H1 (cell line): ENCODE results near the gene GAB2. TPM values are rescaled to one million over a fixed set of nuclear protein-coding genes. Genes with fewer than 3 reads are reported as not detected.

ENCODE experiments used
- CTCF ChIA-PET: fragments of 300-600 bp; sonication (Branson Sonifier 250); formaldehyde crosslinking; loops from one replicate; lab custom pipeline; 2021; ENCODE audit not compliant: partially characterized antibody; lab: Charles Lee
- POLR2A ChIA-PET: fragments of 300-600 bp; sonication (Branson Sonifier 250); formaldehyde crosslinking; loops from one replicate; lab custom pipeline; 2021; ENCODE audit warnings: inconsistent platforms; ENCODE audit not compliant: partially characterized antibody; lab: Charles Lee
- DNase-seq, 2 experiments: peaks; one replicate each; pipeline versions ENCODE4 v3.0.0 to v3.0.0-alpha.2; 2010 to 2022; ENCODE audit warnings: low spot score in 2 of 2, low read depth in 1 of 2, mixed read lengths in 1 of 2
- FAIRE-seq: peaks from 2 replicates; lab custom pipeline; 2011; peaks lifted over from hg19 to GRCh38; lab: Jason Lieb, UNC
- H2AFZ ChIP-seq: 2 replicates; pipeline ENCODE4 v1.8.1; 2012; ENCODE audit warnings: low read length, inconsistent platforms
- H2AK5ac ChIP-seq: 2 replicates; pipeline ENCODE4 v1.6.1; 2013; ENCODE audit warnings: low read depth, low read length
- H2BK120ac ChIP-seq: replicated peaks from 2 replicates; pipeline ENCODE3; 2013; ENCODE audit warnings: low read depth, low read length, inconsistent platforms
- H2BK12ac ChIP-seq: 2 replicates; pipeline ENCODE4 v1.6.1; 2013; ENCODE audit warnings: low read depth, low read length
- H2BK15ac ChIP-seq: 2 replicates; pipeline ENCODE4 v1.6.1; 2013; ENCODE audit warnings: low read length
- H2BK20ac ChIP-seq: 2 replicates; pipeline ENCODE4 v1.6.1; 2013; ENCODE audit warnings: low read length
- H2BK5ac ChIP-seq: 2 replicates; pipeline ENCODE4 v1.6.1; 2013; ENCODE audit warnings: low read depth, low read length
- H3K14ac ChIP-seq: 2 replicates; pipeline ENCODE4 v1.6.1; 2013; ENCODE audit warnings: inconsistent platforms; ENCODE audit not compliant: insufficient read length
- H3K18ac ChIP-seq: 2 replicates; pipeline ENCODE4 v1.6.1; 2013; ENCODE audit warnings: low read length; ENCODE audit errors: extremely low read depth
- H3K23ac ChIP-seq: 2 replicates; pipeline ENCODE4 v1.6.1; 2013; ENCODE audit warnings: inconsistent platforms; ENCODE audit not compliant: insufficient read length
- H3K23me2 ChIP-seq: 2 replicates; pipeline ENCODE4 v1.6.1; 2013; ENCODE audit warnings: low read depth, low read length
- H3K27ac ChIP-seq: 2 replicates; pipeline ENCODE4 v1.6.1; 2011; ENCODE audit warnings: low read depth, low read length, inconsistent platforms
- H3K27me3 ChIP-seq, 4 experiments: replicated peaks in 1 of 4; 1 replicate in 1 of 4; 2 replicates in 3 of 4; pipeline versions ENCODE4 v1.6.1 to v1.8.1; 2011 to 2013; ENCODE audit warnings: low read length in 3 of 4, mild to moderate bottlenecking in 3 of 4, inconsistent platforms in 2 of 4, mixed read lengths in 2 of 4, moderate library complexity in 1 of 4; ENCODE audit not compliant: control insufficient read depth in 3 of 4, insufficient read depth in 3 of 4; ENCODE audit errors: extremely low read depth in 1 of 4
- H3K36me3 ChIP-seq, 4 experiments: 2 replicates each; pipeline versions ENCODE4 v1.6.1 to v1.8.1; 2011 to 2013; ENCODE audit warnings: mild to moderate bottlenecking in 4 of 4, low read length in 3 of 4, moderate library complexity in 2 of 4, control low read depth in 1 of 4, inconsistent platforms in 1 of 4; ENCODE audit not compliant: insufficient read depth in 4 of 4, control insufficient read depth in 2 of 4
- H3K4ac ChIP-seq: replicated peaks from 2 replicates; pipeline ENCODE3; 2013; ENCODE audit warnings: low read length, low read depth, mixed read lengths, inconsistent platforms; ENCODE audit not compliant: insufficient read length
- H3K4me1 ChIP-seq, 4 experiments: replicated peaks in 1 of 4; 1 replicate in 1 of 4; 2 replicates in 3 of 4; pipeline versions ENCODE4 v1.6.1 to v1.8.1; 2011 to 2013; ENCODE audit warnings: low read length in 3 of 4, inconsistent platforms in 2 of 4, mixed read lengths in 1 of 4; ENCODE audit not compliant: insufficient read depth in 4 of 4, control insufficient read depth in 3 of 4
- H3K4me2 ChIP-seq, 2 experiments: 2 replicates each; pipeline versions ENCODE4 v1.6.1 to v1.8.1; 2011 to 2013; ENCODE audit warnings: low read depth in 2 of 2, low read length in 2 of 2, control low read depth in 1 of 2, inconsistent platforms in 1 of 2, mild to moderate bottlenecking in 1 of 2; ENCODE audit not compliant: insufficient read depth in 1 of 2
- H3K4me3 ChIP-seq, 4 experiments: fragments of 200-600, 300-600 bp in 1 of 4; sonication (generic), shearing (Covaris generic), sonication (Bioruptor Twin) in 1 of 4; 2 replicates each; pipeline versions ENCODE4 v1.5.1 to v1.8.1; 2011 to 2016; ENCODE audit warnings: low read length in 4 of 4, low read depth in 3 of 4, control low read depth in 2 of 4, inconsistent platforms in 2 of 4, mild to moderate bottlenecking in 2 of 4, mixed read lengths in 1 of 4, moderate library complexity in 1 of 4; ENCODE audit not compliant: insufficient read depth in 2 of 4; ENCODE audit errors: extremely low read depth in 1 of 4
- H3K56ac ChIP-seq: replicated peaks from 2 replicates; pipeline ENCODE3; 2013; ENCODE audit warnings: low read depth, mild to moderate bottlenecking, mixed read lengths, low read length, inconsistent platforms; ENCODE audit not compliant: insufficient read length
- H3K79me1 ChIP-seq: 2 replicates; pipeline ENCODE4 v1.6.1; 2013; ENCODE audit warnings: low read depth, low read length, control low read depth
- H3K79me2 ChIP-seq, 2 experiments: 2 replicates each; pipeline versions ENCODE4 v1.6.1 to v1.8.1; 2012 to 2013; ENCODE audit warnings: low read length in 2 of 2, mild to moderate bottlenecking in 2 of 2, inconsistent platforms in 1 of 2; ENCODE audit not compliant: insufficient read depth in 2 of 2, control insufficient read depth in 1 of 2
- H3K9ac ChIP-seq, 4 experiments: replicated peaks in 1 of 4; 1 replicate in 1 of 4; 2 replicates in 3 of 4; pipeline versions ENCODE4 v1.6.1 to v1.8.1; 2011 to 2013; ENCODE audit warnings: low read depth in 3 of 4, low read length in 3 of 4, control low read depth in 2 of 4, mild to moderate bottlenecking in 2 of 4, moderate library complexity in 2 of 4, inconsistent platforms in 1 of 4; ENCODE audit errors: extremely low read depth in 1 of 4
- H3K9me3 ChIP-seq, 2 experiments: 2 replicates each; pipeline versions ENCODE4 v1.6.1 to v1.8.1; 2012 to 2013; ENCODE audit warnings: mild to moderate bottlenecking in 2 of 2, moderate library complexity in 2 of 2, control low read depth in 1 of 2, inconsistent platforms in 1 of 2, low read depth in 1 of 2, low read length in 1 of 2, mixed read lengths in 1 of 2; ENCODE audit not compliant: insufficient read depth in 2 of 2
- H4K20me1 ChIP-seq, 2 experiments: replicated peaks in 1 of 2; 2 replicates each; pipeline versions ENCODE3 to v1.8.1; 2011 to 2013; ENCODE audit warnings: inconsistent platforms in 2 of 2, low read length in 2 of 2, mild to moderate bottlenecking in 1 of 2; ENCODE audit not compliant: insufficient read depth in 2 of 2, control insufficient read depth in 1 of 2
- H4K5ac ChIP-seq: 2 replicates; pipeline ENCODE4 v1.6.1; 2013; ENCODE audit warnings: low read length, low read depth, mixed read lengths, inconsistent platforms; ENCODE audit not compliant: insufficient read length
- H4K8ac ChIP-seq: 2 replicates; pipeline ENCODE4 v1.8.0; 2013; ENCODE audit warnings: mild to moderate bottlenecking, moderate library complexity, low read length, inconsistent platforms; ENCODE audit not compliant: insufficient read depth; ENCODE audit errors: extremely low read depth
- H4K91ac ChIP-seq: replicated peaks from 2 replicates; pipeline ENCODE3; 2013; ENCODE audit warnings: low read length, mixed read lengths, inconsistent platforms; ENCODE audit not compliant: insufficient read length
- ATF3 ChIP-seq: IDR thresholded peaks from 2 replicates; pipeline ENCODE4 v1.6.1; 2011; ENCODE audit warnings: low read depth, mild to moderate bottlenecking, low read length; ENCODE audit not compliant: insufficient read depth
- BCL11A ChIP-seq, 2 experiments: IDR thresholded peaks; one replicate each; pipeline ENCODE4 v1.6.1; 2011; ENCODE audit warnings: low read depth in 2 of 2, low read length in 2 of 2, mild to moderate bottlenecking in 2 of 2
- CHD2 ChIP-seq: IDR thresholded peaks from 2 replicates; pipeline ENCODE4 v1.6.1; 2012; ENCODE audit warnings: low read length, improper control_type of control experiment
- CREB1 ChIP-seq: IDR thresholded peaks from 2 replicates; pipeline ENCODE4 v1.6.1; 2012; ENCODE audit warnings: inconsistent platforms
- E2F6 ChIP-seq: IDR thresholded peaks from 2 replicates; pipeline ENCODE4 v1.6.1; 2012; ENCODE audit warnings: inconsistent platforms
- JUND ChIP-seq: IDR thresholded peaks from 2 replicates; pipeline ENCODE4 v1.6.1; 2011; ENCODE audit warnings: mild to moderate bottlenecking, improper control_type of control experiment, low read length
- KDM4A ChIP-seq: IDR thresholded peaks from one replicate; pipeline ENCODE4 v1.7.1; 2012; ENCODE audit warnings: low read depth, mild to moderate bottlenecking, moderate library complexity, low read length, inconsistent platforms; ENCODE audit not compliant: severe bottlenecking
- RBBP5 ChIP-seq: IDR thresholded peaks from 2 replicates; pipeline ENCODE4 v1.7.1; 2012; ENCODE audit warnings: low read depth, mild to moderate bottlenecking, inconsistent platforms, low read length, moderate library complexity, borderline replicate concordance
- RFX5 ChIP-seq: IDR thresholded peaks from 2 replicates; pipeline ENCODE4 v1.6.1; 2011; ENCODE audit warnings: low read depth, low read length, improper control_type of control experiment, borderline replicate concordance
- RXRA ChIP-seq: IDR thresholded peaks from 2 replicates; pipeline ENCODE4 v1.6.1; 2011; ENCODE audit warnings: low read depth, mild to moderate bottlenecking, low read length, moderate library complexity; ENCODE audit not compliant: insufficient read depth
- SIRT6 ChIP-seq: IDR thresholded peaks from one replicate; pipeline ENCODE4 v1.7.1; 2012; ENCODE audit warnings: low read length, inconsistent platforms
- SP1 ChIP-seq: IDR thresholded peaks from 2 replicates; pipeline ENCODE4 v1.6.1; 2011; ENCODE audit warnings: low read depth, low read length
- TAF1 ChIP-seq: IDR thresholded peaks from 2 replicates; pipeline ENCODE4 v1.6.1; 2011; ENCODE audit warnings: mild to moderate bottlenecking, low read depth, low read length
- YY1 ChIP-seq: IDR thresholded peaks from 2 replicates; pipeline ENCODE4 v1.6.1; 2011; ENCODE audit warnings: low read depth, mild to moderate bottlenecking, low read length
- WGBS, 2 experiments: shearing (Covaris generic) in 1 of 2; methylation state at CpG; one replicate each; pipeline versions ENCODE4 v1.1.6 to v1.1.7; 2013 to 2015; ENCODE audit warnings: low lambda C conversion rate in 2 of 2, mixed read lengths in 2 of 2, inconsistent platforms in 1 of 2, low coverage in 1 of 2, missing lambda C conversion rate in 1 of 2; ENCODE audit not compliant: insufficient replicate concordance in 2 of 2, insufficient coverage in 1 of 2, insufficient read length in 1 of 2; ENCODE audit errors: extremely low coverage in 1 of 2, missing lambda C conversion rate in 1 of 2; 5-methylcytosine and 5-hydroxymethylcytosine counted together
- polyA plus RNA-seq, 7 experiments: library from polyadenylated mRNA; depleted of rRNA in 3 of 7; stranded (reverse) in 5 of 7; unstranded in 2 of 7; fragments of >200 nt in 5 of 7; fragments of 200-250 nt in 2 of 7; gene quantifications; 1 replicate in 5 of 7; 2 replicates in 1 of 7; 4 replicates in 1 of 7; pipeline versions ENCODE4 v1.2.1 to v1.2.3, GENCODE V29; 2011 to 2013; ENCODE audit warnings: missing spikeins in 2 of 7, mixed read lengths in 2 of 7
- total RNA-seq: library from RNA; stranded (reverse); fragmentation: NEBNext Ultra II Directional; extraction: Animal tissue kit (Norgen Biotek cat#: 25700); gene quantifications from 2 replicates; pipeline ENCODE4 v1.2.1, GENCODE V29; 2021

GAB2 gene
- total and polyA plus RNA-seq, 2 of the 8 experiments (the other 6 are each of a cell fraction or from before 2014, with no cell fraction given), result 6.3 to 14.0 TPM

GRCh38 chr11:78205691-78206090, 211.9 kb downstream of the GAB2 start:
- peaks cover 0 to 8% (median under 1%) of the 10 kb centered on the region in 4 experiments; a peak in 6 of 8 replicates for H3K36me3 ChIP-seq
- no peak overlapping the region for H2AK5ac ChIP-seq
- no peak overlapping the region for H2AFZ ChIP-seq
- 89% methylated on average over 7 of the region's 7 CpGs; no CpG with 5 or more reads in 1 of the 2 experiments for WGBS, 2 experiments
- no peak overlapping the region for H3K14ac ChIP-seq
- H3K18ac ChIP-seq, result no peak overlapping the region
- H2BK15ac ChIP-seq, result no peak overlapping the region
- no peaks in the 10 kb centered on the region for H3K79me2 ChIP-seq
- H3K27me3 ChIP-seq, result no peaks in the 10 kb centered on the region
- H3K27ac ChIP-seq, result no peak overlapping the region
- ChIA-PET POLR2A (interaction anchor here (1.5 to 2.2 kb wide), 2 partner anchors 11 to 16 kb away, joined by 4 to 8 read pairs; no protein-coding TSS in a partner anchor), CTCF (interaction anchor here (0.8 to 2.7 kb wide), 4 partner anchors 16 to 359 kb away, joined by 3 to 7 read pairs (median 4); no protein-coding TSS in a partner anchor)
- H4K8ac ChIP-seq, result no peak overlapping the region
- H3K9me3 ChIP-seq, result no peaks in the 10 kb centered on the region
- H3K4me1 ChIP-seq, result no peaks in the 10 kb centered on the region; a peak in 1 of 7 replicates
- no peak overlapping the region for H3K23ac ChIP-seq
- H3K4me2 ChIP-seq, result no peak overlapping the region
- H4K20me1 ChIP-seq, result peaks cover 0 to 6% of the 10 kb centered on the region in 2 experiments
- no peak overlapping the region for H2BK5ac ChIP-seq
- no peak overlapping the region for H2BK12ac ChIP-seq
- H3K23me2 ChIP-seq, result no peaks in the 10 kb centered on the region
- FAIRE-seq, result no peak
- no peak overlapping the region for H4K5ac ChIP-seq
- no peak overlapping the region for H2BK120ac ChIP-seq
- H4K91ac ChIP-seq, result no peak overlapping the region
- no peak overlapping the region for H2BK20ac ChIP-seq
- H3K79me1 ChIP-seq, result no peaks in the 10 kb centered on the region
- no peak overlapping the region for H3K56ac ChIP-seq
- no peak overlapping the region for H3K4ac ChIP-seq
- no peak overlapping the region for H3K4me3 ChIP-seq
- no peak overlapping the region for H3K9ac ChIP-seq
- DNase-seq, result no peak
- TF ChIP-seq BCL11A (IDR thresholded peaks at IDR 0.05; ENCODE audit: low read depth in 2 of 2, low read length in 2 of 2) (no peak), E2F6 (no peak), RBBP5 (no peak), RXRA (no peak), KDM4A (no peak), SIRT6 (no peak), TAF1 (no peak), SP1 (no peak), CREB1 (no peak), CHD2 (no peak), JUND (no peak), RFX5 (no peak), ATF3 (no peak), YY1 (no peak)
